ENCODE data around the gene CMTM7. TPM values are rescaled to one million over a fixed set of nuclear protein-coding genes. Genes with fewer than 3 reads are reported as not detected.

The CMTM7 gene
- total and polyA plus RNA-seq, 9 of the 15 experiments (the other 6 are each of a cell fraction or from before 2014, with no cell fraction given), result 0.03 to 1.6 (median 0.42) TPM; not detected in 4

- H3K4me1 ChIP-seq (replicated peaks in 1 of 2; ENCODE audit: control insufficient read depth in 2 of 2, insufficient read depth in 2 of 2, low read length in 2 of 2), result 0 out of 5 replicates have a peak, but pooled peaks cover 0 to 4% of the 10 kb centered on the region in 2 experiments
- DNase-seq (ENCODE audit: extremely low read depth in 1 of 4, low spot score in 3 of 4) (no peak), FAIRE-seq (no peak), ATAC-seq (no peak)
- in situ Hi-C loops (cut with MboI) (no loop called here), intact Hi-C loops (cut with micrococcal nuclease) (no loop called here)
- H3K27me3 ChIP-seq (ENCODE audit: control insufficient read depth in 2 of 2, insufficient read depth in 2 of 2, low read length in 2 of 2), result peaks cover 46 to 64% of the 10 kb centered on the region in 2 experiments
- POLR2A ChIA-PET, result interaction anchor here (0.8 kb wide), 1 partner anchor 146 kb away, joined by 3 read pairs; no protein-coding TSS in a partner anchor
- no peaks in the 10 kb centered on the region for H3K9me3 ChIP-seq (replicated peaks; ENCODE audit: control insufficient read depth, insufficient read depth, low read depth, low read length)
- H3K79me2 ChIP-seq (ENCODE audit: control insufficient read depth, insufficient read depth, low read length), result no peaks in the 10 kb centered on the region
- H3K9me1 ChIP-seq (ENCODE audit: control insufficient read depth, insufficient read depth, low read length), result no peaks in the 10 kb centered on the region
- WGBS (ENCODE audit: insufficient coverage, low coverage, missing lambda C conversion rate), result 10% methylated on average over 12 of the region's 12 CpGs
- CTCF ChIA-PET (ENCODE audit: low intra/inter-chr PET ratio), result no interaction called here
- no peak overlapping the region for H3K4me2 ChIP-seq (ENCODE audit: insufficient read depth, low read length)
- H3K9ac ChIP-seq (ENCODE audit: insufficient read depth in 1 of 2, low read depth in 2 of 2, low read length in 2 of 2), result no peak overlapping the region
- no peaks in the 10 kb centered on the region for H4K20me1 ChIP-seq (replicated peaks; ENCODE audit: control insufficient read depth, insufficient read depth, low read length)
- no TSS peak for BruUV-seq (replicated peaks)
- no peak overlapping the region for H3K27ac ChIP-seq (ENCODE audit: extremely low read depth, low read depth, low read length)
- no peak overlapping the region for H3K4me3 ChIP-seq
- H3K36me3 ChIP-seq (ENCODE audit: control insufficient read depth, insufficient read depth, low read length), result no peaks in the 10 kb centered on the region
- H2AFZ ChIP-seq (ENCODE audit: low read depth, low read length), result no peak overlapping the region
- TF ChIP-seq ELK3 (CRISPR knock-in tag; IDR thresholded peaks at IDR 0.05) (no peak), KLF13 (tag; IDR thresholded peaks at IDR 0.05; ENCODE audit: borderline replicate concordance, low read depth) (no peak), DNMT1 (IDR thresholded peaks at IDR 0.05) (no peak), CBX8 (IDR thresholded peaks at IDR 0.05; ENCODE audit: borderline replicate concordance, extremely low read depth, low read depth, low read length, poor library complexity, severe bottlenecking) (no peak), DACH1 (IDR thresholded peaks at IDR 0.05; ENCODE audit: partially characterized antibody) (no peak), DMBX1 (CRISPR knock-in tag; IDR thresholded peaks at IDR 0.05; ENCODE audit: borderline replicate concordance) (no peak), ZFP30 (CRISPR knock-in tag; IDR thresholded peaks at IDR 0.05; ENCODE audit: borderline replicate concordance) (no peak), KAT8 (IDR thresholded peaks at IDR 0.05; ENCODE audit: low read depth) (no peak), ZNF146 (CRISPR knock-in tag; IDR thresholded peaks at IDR 0.05; ENCODE audit: unreplicated experiment) (no peak), TAF15 (IDR thresholded peaks at IDR 0.05; ENCODE audit: low read depth, low read length) (no peak)
- TF ChIP-seq, protein P1, sequence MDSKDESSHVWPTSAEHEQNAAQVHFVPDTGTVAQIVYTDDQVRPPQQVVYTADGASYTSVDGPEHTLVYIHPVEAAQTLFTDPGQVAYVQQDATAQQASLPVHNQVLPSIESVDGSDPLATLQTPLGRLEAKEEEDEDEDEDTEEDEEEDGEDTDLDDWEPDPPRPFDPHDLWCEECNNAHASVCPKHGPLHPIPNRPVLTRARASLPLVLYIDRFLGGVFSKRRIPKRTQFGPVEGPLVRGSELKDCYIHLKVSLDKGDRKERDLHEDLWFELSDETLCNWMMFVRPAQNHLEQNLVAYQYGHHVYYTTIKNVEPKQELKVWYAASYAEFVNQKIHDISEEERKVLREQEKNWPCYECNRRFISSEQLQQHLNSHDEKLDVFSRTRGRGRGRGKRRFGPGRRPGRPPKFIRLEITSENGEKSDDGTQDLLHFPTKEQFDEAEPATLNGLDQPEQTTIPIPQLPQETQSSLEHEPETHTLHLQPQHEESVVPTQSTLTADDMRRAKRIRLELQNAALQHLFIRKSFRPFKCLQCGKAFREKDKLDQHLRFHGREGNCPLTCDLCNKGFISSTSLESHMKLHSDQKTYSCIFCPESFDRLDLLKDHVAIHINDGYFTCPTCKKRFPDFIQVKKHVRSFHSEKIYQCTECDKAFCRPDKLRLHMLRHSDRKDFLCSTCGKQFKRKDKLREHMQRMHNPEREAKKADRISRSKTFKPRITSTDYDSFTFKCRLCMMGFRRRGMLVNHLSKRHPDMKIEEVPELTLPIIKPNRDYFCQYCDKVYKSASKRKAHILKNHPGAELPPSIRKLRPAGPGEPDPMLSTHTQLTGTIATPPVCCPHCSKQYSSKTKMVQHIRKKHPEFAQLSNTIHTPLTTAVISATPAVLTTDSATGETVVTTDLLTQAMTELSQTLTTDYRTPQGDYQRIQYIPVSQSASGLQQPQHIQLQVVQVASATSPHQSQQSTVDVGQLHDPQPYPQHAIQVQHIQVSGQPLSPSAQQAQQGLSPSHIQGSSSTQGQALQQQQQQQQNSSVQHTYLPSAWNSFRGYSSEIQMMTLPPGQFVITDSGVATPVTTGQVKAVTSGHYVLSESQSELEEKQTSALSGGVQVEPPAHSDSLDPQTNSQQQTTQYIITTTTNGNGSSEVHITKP (IDR thresholded peaks at IDR 0.05; ENCODE audit: partially characterized antibody), result no peak
- TF ChIP-seq, protein P2, sequence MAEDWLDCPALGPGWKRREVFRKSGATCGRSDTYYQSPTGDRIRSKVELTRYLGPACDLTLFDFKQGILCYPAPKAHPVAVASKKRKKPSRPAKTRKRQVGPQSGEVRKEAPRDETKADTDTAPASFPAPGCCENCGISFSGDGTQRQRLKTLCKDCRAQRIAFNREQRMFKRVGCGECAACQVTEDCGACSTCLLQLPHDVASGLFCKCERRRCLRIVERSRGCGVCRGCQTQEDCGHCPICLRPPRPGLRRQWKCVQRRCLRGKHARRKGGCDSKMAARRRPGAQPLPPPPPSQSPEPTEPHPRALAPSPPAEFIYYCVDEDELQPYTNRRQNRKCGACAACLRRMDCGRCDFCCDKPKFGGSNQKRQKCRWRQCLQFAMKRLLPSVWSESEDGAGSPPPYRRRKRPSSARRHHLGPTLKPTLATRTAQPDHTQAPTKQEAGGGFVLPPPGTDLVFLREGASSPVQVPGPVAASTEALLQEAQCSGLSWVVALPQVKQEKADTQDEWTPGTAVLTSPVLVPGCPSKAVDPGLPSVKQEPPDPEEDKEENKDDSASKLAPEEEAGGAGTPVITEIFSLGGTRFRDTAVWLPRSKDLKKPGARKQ (CRISPR knock-in tag; IDR thresholded peaks at IDR 0.05), result no peak
- TF ChIP-seq, protein P3, sequence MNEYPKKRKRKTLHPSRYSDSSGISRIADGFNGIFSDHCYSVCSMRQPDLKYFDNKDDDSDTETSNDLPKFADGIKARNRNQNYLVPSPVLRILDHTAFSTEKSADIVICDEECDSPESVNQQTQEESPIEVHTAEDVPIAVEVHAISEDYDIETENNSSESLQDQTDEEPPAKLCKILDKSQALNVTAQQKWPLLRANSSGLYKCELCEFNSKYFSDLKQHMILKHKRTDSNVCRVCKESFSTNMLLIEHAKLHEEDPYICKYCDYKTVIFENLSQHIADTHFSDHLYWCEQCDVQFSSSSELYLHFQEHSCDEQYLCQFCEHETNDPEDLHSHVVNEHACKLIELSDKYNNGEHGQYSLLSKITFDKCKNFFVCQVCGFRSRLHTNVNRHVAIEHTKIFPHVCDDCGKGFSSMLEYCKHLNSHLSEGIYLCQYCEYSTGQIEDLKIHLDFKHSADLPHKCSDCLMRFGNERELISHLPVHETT (CRISPR knock-in tag; conservative IDR thresholded peaks at IDR 0.05 in 1 of 2, IDR thresholded peaks at IDR 0.05 in 1 of 2), result no peak
These were observed 59.5 kb downstream of the CMTM7 start for GRCh38 chr3:32450992-32451659.

Data from K562 (cell line).